CD4-positive, alpha-beta T cell treated with Interleukin-4 for 4 hours (primary cell): ENCODE results near the gene ST8SIA2.
"Not testable (repeated sequence)": the region's sequence is repeated elsewhere in the genome, so short reads cannot be mapped to it uniquely, and the experiment has no call there.

Source experiments
- DNase-seq: peaks from one replicate; pipeline ENCODE4 v3.0.0-alpha.2; 2020

Gene ST8SIA2

GRCh38 chr15:92444631-92445030, 51.0 kb downstream of the ST8SIA2 start:
- no peak for DNase-seq

DNA sequence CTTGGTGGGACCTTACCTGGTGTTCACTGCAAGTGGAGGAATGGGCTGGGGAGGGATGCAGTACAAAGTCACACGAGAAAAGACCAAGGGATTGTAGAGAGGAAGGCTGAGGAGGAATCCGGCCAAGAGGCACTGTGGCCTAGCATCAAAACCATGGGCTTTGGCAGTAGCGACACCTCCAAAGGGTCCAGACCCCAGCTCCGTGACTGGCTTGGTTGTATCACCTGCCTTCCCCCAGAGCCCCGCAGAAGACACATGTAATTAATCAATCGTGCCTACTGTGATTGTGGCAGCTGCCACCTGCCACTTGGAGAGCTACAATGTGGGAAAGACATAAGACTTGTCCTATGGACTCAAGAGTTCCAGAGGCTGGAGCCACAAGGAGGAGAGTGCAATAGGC, 54.7 kb downstream of the ST8SIA2 start:
- DNase-seq: no peak

DNA sequence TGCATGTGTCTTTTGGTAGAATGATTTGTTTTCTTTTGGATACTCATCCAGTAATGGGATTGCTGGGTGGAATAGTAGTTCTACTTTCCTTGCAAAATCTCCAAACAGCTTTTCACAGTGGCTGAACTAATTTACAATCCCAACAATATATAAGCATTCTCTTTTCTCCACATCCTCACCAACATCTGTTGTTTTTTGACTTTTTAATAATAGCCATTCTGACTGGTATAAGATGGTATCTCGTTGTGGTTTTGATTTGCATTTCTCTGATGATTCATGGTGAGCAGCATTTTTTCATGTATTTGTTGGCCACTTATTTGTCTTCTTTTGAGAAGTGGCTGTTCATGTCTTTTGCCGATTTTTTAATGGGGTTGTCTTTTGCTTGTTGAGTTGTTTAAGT, 55.8 kb downstream of the ST8SIA2 start:
- no peak for DNase-seq

DNA sequence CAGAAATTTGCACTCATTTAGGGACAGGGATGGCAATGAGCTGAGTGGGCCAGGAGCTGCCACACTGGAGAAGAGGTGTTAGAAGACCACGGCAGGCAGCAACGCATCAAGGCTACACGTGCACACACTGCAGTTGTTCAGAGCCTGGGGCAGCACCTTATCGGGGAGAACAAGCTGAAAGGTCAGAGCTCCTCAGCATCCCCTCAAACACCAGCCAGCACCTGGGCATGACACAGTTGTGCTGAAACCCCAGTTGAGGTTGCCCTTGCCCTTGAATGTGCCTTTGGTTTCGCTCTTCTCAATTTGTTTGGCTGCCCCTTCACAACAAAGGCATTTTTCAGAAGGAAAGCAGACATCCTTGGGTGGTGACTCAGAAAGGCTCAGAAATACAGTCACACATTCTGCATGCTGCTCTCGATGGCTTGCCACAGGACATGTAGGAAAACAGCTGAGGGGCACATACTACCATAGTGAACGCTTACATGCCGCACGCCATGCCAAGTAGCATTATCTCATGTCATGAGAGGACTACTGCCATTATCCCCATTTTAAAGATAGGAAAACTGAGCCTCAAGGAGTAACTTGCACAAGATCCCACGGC, 57.6 kb downstream of the ST8SIA2 start:
- DNase-seq: no peak

DNA sequence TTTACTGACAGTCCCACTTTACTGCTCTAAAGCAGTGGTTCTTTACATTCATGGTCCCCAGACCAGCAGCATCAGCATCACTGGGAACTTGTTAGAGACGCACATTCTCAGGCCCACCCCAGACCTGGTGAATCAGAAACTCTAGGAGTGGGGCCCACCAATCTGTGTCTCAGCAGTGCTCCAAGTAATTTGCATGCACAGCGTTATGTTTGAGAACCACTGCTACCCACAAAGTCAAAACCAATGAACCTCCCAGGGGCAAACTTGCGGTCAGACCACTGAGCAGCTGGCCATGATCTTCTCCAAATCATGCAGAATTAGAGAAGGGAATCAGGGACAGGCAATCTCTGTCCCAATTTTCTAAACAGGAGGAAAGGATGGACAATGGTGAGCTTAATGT, 58.5 kb downstream of the ST8SIA2 start:
- no peak for DNase-seq

GRCh38 chr15:92453607-92454006, 59.9 kb downstream of the ST8SIA2 start:
- DNase-seq: no peak

DNA sequence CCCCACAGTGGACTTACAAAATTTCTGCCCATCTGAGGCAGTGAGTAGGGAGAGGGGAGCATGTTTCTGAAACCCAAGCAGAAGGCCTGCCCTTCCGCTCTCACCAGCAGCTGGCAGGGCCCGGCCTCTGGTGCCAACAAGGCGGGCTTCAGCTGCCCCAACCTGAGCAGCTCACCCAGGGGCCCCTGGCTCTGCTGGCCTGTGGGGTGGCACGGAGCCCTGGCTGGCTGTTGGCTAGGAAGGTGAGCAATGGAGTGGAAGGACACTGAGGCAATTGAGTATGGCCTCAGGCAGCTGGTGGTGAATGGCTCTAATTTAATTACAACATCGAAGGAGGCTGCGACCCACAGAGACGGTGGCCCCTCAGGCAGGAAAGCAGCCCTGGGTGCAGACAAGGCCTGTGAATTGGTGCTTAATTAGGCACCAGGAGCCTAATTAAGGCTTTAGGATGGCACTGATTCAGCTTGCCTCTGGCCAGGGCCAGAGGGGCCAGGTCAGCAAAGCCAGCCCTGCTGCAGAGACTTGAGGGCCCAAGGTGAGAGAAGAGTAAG, 60.9 kb downstream of the ST8SIA2 start:
- no peak for DNase-seq

DNA sequence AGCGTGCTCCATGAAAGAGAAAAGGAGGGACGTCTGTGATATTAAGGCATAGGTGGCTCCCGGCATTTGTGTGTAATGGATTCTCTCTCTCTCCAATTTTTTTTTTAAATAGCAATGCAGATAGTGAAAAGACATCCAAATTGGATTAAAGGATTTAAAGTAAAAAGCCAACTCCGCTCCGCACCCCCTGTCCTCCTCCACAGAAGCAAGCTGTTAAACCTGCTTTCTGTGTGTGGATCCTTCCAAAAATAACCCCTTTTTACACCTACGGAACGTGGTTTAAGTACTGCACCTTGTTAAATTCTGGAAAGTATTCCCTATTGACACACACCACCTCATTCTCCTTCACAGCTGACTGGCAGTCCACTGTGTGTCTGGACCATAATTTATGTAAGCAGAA, 61.6 kb downstream of the ST8SIA2 start:
- DNase-seq: no peak

DNA sequence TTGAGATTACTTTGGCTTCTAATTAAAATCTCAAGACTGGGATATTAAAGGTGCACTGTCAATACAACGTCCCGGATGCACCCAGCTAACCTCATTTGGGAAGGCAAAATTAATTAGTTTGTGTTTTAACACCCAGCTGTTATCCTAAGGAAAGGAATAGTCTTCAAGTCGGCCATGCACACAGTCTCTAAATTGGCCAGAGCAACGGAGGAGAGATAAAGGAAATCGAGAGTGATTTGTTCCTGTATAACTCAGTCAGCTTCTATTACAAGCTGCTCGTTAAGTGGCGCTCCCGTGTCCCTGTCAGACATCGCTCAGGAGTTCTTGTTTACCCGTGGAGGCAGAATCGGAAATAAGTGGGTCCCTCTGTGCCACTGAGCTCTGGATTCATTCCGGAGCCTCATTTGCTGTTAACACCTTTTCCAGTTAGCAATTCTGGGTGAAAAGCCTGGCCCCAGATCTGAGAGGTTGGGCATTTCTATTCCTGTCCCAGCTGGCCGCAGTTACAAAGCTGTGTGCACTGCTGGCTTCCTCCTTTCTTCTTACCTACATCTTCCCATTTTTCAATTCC, 63.9 kb downstream of the ST8SIA2 start:
- DNase-seq: no peak

DNA sequence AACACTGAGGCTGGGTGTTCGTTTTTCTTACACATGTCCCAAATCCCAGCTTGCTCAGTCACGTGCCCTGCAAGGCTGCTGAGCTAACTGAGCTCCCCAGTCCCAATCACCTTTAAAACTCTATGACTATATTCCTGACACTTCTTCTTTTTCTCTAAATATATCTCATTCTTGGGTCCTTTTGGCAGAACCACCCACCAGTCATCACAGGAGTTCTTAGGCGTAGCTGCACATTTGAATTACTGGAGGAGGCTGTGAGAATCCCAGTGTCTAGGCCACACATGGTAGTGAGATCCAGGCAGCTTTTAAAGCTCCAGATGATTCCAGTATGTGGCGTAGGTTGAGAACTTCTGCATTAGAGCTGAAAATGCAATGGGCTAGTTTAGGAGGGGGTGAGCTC, 66.3 kb downstream of the ST8SIA2 start:
- DNase-seq: no peak

- no peak for DNase-seq
Measured at GRCh38 chr15:92462424-92463125, 68.9 kb downstream of the ST8SIA2 start.

DNA sequence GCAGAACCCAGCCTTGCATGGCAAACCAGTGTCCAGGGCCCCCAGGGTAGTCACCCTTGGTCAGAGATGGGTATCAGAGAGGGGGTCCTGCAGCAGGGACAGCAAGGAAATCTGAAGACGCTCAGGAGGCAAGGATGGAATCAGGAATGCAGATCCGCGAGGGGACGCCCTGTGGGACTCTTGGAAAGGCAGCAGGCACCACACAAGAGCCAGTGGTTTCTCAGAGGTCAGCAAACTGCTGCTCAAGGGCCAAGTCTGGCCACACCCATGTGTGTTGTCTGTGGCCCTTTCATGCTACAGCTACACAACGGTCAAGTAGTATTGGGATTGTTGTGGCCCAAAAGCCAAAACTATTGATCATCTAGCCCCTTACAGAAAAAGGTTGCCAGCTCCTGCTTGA, 69.7 kb downstream of the ST8SIA2 start:
- no peak for DNase-seq

GRCh38 chr15:92463826-92464225, 70.1 kb downstream of the ST8SIA2 start:
- DNase-seq: no peak

DNA sequence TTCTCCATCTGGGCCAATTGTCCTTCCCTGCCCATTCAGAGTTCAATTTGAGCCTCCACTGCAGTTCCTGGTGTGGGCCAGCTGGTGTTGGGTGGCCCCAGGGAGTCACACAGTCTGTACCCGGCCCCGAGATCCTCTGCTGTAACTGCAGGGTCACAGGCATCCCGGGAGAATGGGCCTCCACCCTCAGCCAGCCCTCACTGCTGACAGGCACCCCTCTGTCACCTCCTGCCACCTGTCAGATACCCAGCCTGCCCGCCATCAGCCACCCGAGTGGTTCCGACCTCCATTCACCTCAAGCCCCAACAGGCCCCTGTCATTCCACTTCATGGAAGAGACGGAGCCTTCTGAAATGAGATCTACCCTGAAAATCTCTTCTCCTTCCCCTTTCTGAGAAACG, 73.2 kb downstream of the ST8SIA2 start:
- no peak for DNase-seq

- DNase-seq: no peak
Measured at GRCh38 chr15:92467245-92467644, 73.6 kb downstream of the ST8SIA2 start.

GRCh38 chr15:92468991-92469390, 75.3 kb downstream of the ST8SIA2 start:
- DNase-seq: no peak

GRCh38 chr15:92471288-92471687, 77.6 kb downstream of the ST8SIA2 start:
- DNase-seq: no peak

DNA sequence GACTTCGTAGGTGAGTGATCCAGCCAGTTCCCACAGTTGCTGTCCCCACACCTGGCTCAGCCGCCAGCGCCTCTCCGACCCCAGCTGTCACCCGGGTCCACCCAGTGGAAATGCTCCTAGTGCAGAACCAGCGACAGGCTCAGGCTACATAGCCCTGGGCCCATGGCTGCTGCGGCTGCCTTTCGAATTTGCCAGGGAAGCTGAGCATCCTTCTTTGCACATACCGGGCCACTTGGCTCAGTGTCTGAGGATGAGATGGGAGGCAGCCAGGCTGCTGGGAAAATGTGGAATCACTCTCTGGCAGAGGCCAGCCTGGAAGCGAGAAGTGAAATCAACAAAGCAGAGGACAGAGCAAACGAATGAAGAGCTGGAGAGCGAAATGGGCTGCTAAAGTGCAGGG, 80.1 kb downstream of the ST8SIA2 start:
- DNase-seq: no peak

DNA sequence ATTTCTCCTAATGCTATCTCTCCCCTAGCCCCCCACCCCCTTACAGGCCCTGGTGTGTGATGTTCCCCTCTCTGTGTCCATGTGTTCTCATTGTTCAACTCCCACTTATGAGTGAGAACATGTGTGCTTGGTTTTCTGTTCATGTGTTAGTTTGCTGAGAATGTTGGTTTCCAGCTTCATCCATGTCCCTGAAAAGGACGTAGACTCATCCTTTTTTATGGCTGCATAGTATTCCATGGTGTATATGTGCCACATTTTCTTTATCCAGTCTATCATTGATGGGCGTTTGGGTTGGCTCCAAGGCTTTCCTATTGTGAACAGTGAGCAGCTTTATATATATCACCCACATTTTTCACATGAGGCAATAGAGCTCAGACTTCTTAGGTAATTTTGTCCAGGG, 86.0 kb downstream of the ST8SIA2 start:
- not testable (repeated sequence) for DNase-seq

- DNase-seq: no peak
Measured at GRCh38 chr15:92480361-92480760, 86.7 kb downstream of the ST8SIA2 start.

DNA sequence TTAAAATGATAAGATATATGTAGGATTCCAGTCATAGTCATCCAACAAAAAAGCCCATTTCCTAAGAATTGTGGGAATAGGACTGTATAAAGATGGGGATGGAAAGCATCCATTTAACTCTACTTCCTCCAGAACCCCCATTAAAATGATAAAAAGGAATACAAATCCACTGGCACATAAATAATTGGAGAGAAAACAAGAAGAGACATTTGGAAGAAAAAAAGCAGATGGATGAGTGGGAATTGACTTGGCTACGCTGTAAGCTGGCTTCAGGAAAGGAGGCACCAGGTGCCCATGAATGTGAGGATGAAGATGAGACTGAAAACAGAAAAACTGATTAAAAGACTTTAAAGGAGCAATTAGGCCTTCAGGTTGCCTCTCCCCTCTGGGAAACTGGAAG, 91.8 kb downstream of the ST8SIA2 start:
- DNase-seq: no peak

- no peak for DNase-seq
Measured at GRCh38 chr15:92492551-92493115, 99.0 kb downstream of the ST8SIA2 start.

GRCh38 chr15:92494806-92495336, 101.2 kb downstream of the ST8SIA2 start:
- DNase-seq: no peak

- no peak for DNase-seq
Measured at GRCh38 chr15:92495446-92495845, 101.8 kb downstream of the ST8SIA2 start.
